AG09319 (cell line): ENCODE data around the gene SLC34A3.
"Not testable (repeated sequence)": the region's sequence is repeated elsewhere in the genome, so short reads cannot be mapped to it uniquely, and the experiment has no call there.

Experiments used
- DNase-seq: peaks from one replicate; pipeline ENCODE4 v3.0.0-alpha.2; 2010; ENCODE audit warnings: low read depth; ENCODE audit errors: extremely low read depth
- CTCF ChIP-seq: IDR thresholded peaks from 2 replicates; pipeline ENCODE4 v1.5.1; 2011; ENCODE audit warnings: low read depth, mild to moderate bottlenecking, inconsistent platforms, low read length, moderate library complexity

The SLC34A3 gene

GRCh38 chr9:137240318-137240840 is 9.7 kb downstream of the SLC34A3 start:
- DNase-seq = peak; percentile 59

GRCh38 chr9:137240841-137241489 is 10.3 kb downstream of the SLC34A3 start, which contains the start of gene TUBB4B:
TSS of gene TUBB4B (plus strand) at chr9:137241287. CDS start at chr9:137241361, 74 bp downstream.
- no peak for TF ChIP-seq CTCF
- peak; percentile 100 for DNase-seq

More at GRCh38 chr9:137240318-137240840, 9.7 kb downstream of the SLC34A3 start:
- no peak for TF ChIP-seq CTCF

- no peak for DNase-seq
- TF ChIP-seq CTCF = no peak
Measured at GRCh38 chr9:137241490-137242268, 11.0 kb downstream of the SLC34A3 start.

- DNase-seq = no peak
- TF ChIP-seq CTCF = no peak
Measured at GRCh38 chr9:137242269-137243203, 11.8 kb downstream of the SLC34A3 start.

GRCh38 chr9:137243266-137243625 is 12.5 kb downstream of the SLC34A3 start:
- not testable (repeated sequence) for DNase-seq

- DNase-seq = no peak
- no peak for TF ChIP-seq CTCF
Measured at GRCh38 chr9:137243626-137244485, 13.2 kb downstream of the SLC34A3 start.
